WTC11 (cell line): ENCODE data around the gene MGAM2. TPM values are rescaled to one million over a fixed set of nuclear protein-coding genes. Genes with fewer than 3 reads are reported as not detected.

ENCODE experiments used
- ATAC-seq: fragments of 200-7000 bp; cut with Tn5 transposase; 2 replicates; pipeline ENCODE4 v1.10.0; 2021; ENCODE audit warnings: mild to moderate bottlenecking, moderate library complexity
- CTCF ChIA-PET: fragments of 300-600 bp; sonication (Branson Sonifier 250); formaldehyde crosslinking; loops from one replicate; lab custom pipeline; 2021; ENCODE audit warnings: antibody characterized with exemption; lab: Charles Lee
- POLR2A ChIA-PET: fragments of 350-600 bp; sonication (Branson Sonifier 250); formaldehyde crosslinking; loops from one replicate; lab custom pipeline; 2021; ENCODE audit warnings: antibody characterized with exemption; lab: Charles Lee
- DNase-seq: peaks from one replicate; pipeline ENCODE4 v3.0.0; 2021; ENCODE audit warnings: low spot score
- H3K27ac Mint-ChIP-seq: 2 replicates; pipeline ENCODE4 v1.8.0; 2021; ENCODE audit warnings: mixed read lengths
- H3K27me3 Mint-ChIP-seq: 2 replicates; pipeline ENCODE4 v1.8.0; 2021; ENCODE audit warnings: low read depth, mild to moderate bottlenecking, moderate library complexity, mixed read lengths
- H3K36me3 Mint-ChIP-seq: 2 replicates; pipeline ENCODE4 v1.8.0; 2021; ENCODE audit warnings: mixed read lengths
- H3K4me1 Mint-ChIP-seq: 2 replicates; pipeline ENCODE4 v1.8.0; 2022; ENCODE audit warnings: mixed read lengths
- H3K4me3 Mint-ChIP-seq: 2 replicates; pipeline ENCODE4 v1.8.0; 2021; ENCODE audit warnings: mild to moderate bottlenecking, moderate library complexity, mixed read lengths
- H3K9me3 Mint-ChIP-seq: 2 replicates; pipeline ENCODE4 v1.8.0; 2021; ENCODE audit warnings: mixed read lengths
- ATF2 ChIP-seq: sonication (generic); formaldehyde crosslinking; IDR thresholded peaks from 2 replicates; pipeline ENCODE4 v1.8.1; 2022; ENCODE audit warnings: low read depth, missing genetic modification reagents, borderline replicate concordance
- ATF3 ChIP-seq: sonication (generic); formaldehyde crosslinking; conservative IDR thresholded peaks from 2 replicates; pipeline ENCODE4 v1.8.1; 2022; ENCODE audit warnings: mild to moderate bottlenecking, missing genetic modification reagents
- CREM ChIP-seq: sonication (generic); formaldehyde crosslinking; IDR thresholded peaks from 2 replicates; pipeline ENCODE4 v1.8.1; 2022; ENCODE audit warnings: mild to moderate bottlenecking, missing genetic modification reagents, moderate library complexity
- FOXK1 ChIP-seq: sonication (generic); formaldehyde crosslinking; IDR thresholded peaks from 2 replicates; pipeline ENCODE4 v1.8.0; 2022; ENCODE audit warnings: mild to moderate bottlenecking, moderate library complexity, missing genetic modification reagents
- FOXP4 ChIP-seq: sonication (generic); formaldehyde crosslinking; IDR thresholded peaks from 2 replicates; pipeline ENCODE4 v1.8.0; 2022; ENCODE audit warnings: mild to moderate bottlenecking, missing genetic modification reagents
- IRF1 ChIP-seq: sonication (generic); formaldehyde crosslinking; IDR thresholded peaks from 2 replicates; pipeline ENCODE4 v1.8.0; 2023; ENCODE audit warnings: missing genetic modification reagents
- KAT7 ChIP-seq: sonication (generic); formaldehyde crosslinking; IDR thresholded peaks from 2 replicates; pipeline ENCODE4 v1.8.1; 2023; ENCODE audit warnings: missing genetic modification reagents, mild to moderate bottlenecking, borderline replicate concordance
- NFYB ChIP-seq: sonication (generic); formaldehyde crosslinking; conservative IDR thresholded peaks from 2 replicates; pipeline ENCODE4 v1.8.0; 2022; ENCODE audit warnings: low read depth, missing genetic modification reagents
- OVOL2 ChIP-seq: fragments of 250-450 bp; sonication (Bioruptor Pico); IDR thresholded peaks from 2 replicates; pipeline ENCODE4 v1.9.0; 2021; ENCODE audit warnings: mild to moderate bottlenecking, borderline replicate concordance
- PRRX2 ChIP-seq: fragments of 250-450 bp; sonication (Bioruptor Pico); IDR thresholded peaks from 2 replicates; pipeline ENCODE4 v1.8.0; 2021; ENCODE audit warnings: mild to moderate bottlenecking
- SOX15 ChIP-seq: fragments of 250-450 bp; sonication (Bioruptor Pico); IDR thresholded peaks from 2 replicates; pipeline ENCODE4 v1.9.0; 2021; ENCODE audit warnings: mild to moderate bottlenecking
- SP1 ChIP-seq: sonication (generic); formaldehyde crosslinking; conservative IDR thresholded peaks from 2 replicates; pipeline ENCODE4 v1.8.1; 2022; ENCODE audit warnings: missing genetic modification reagents
- STAT6 ChIP-seq: sonication (generic); formaldehyde crosslinking; conservative IDR thresholded peaks from 2 replicates; pipeline ENCODE4 v1.8.1; 2023; ENCODE audit warnings: mild to moderate bottlenecking, low read depth, missing genetic modification reagents, moderate library complexity
- TP53 ChIP-seq: sonication (generic); formaldehyde crosslinking; IDR thresholded peaks from 2 replicates; pipeline ENCODE4 v1.8.1; 2023; ENCODE audit warnings: mild to moderate bottlenecking, missing genetic modification reagents
- ZMAT4 ChIP-seq: fragments of 250-450 bp; sonication (Bioruptor Pico); IDR thresholded peaks from 2 replicates; pipeline ENCODE4 v1.9.0; 2021; ENCODE audit warnings: mild to moderate bottlenecking
- ZNF219 ChIP-seq: sonication (generic); formaldehyde crosslinking; IDR thresholded peaks from 2 replicates; pipeline ENCODE4 v1.8.0; 2023; ENCODE audit warnings: missing genetic modification reagents, mild to moderate bottlenecking, borderline replicate concordance
- ZNF416 ChIP-seq: fragments of 250-450 bp; sonication (Bioruptor Pico); IDR thresholded peaks from 2 replicates; pipeline ENCODE4 v1.9.0; 2021; ENCODE audit warnings: mild to moderate bottlenecking, inconsistent platforms
- ZNF532 ChIP-seq: fragments of 250-450 bp; sonication (Bioruptor Pico); IDR thresholded peaks from 2 replicates; pipeline ENCODE4 v1.9.0; 2021; ENCODE audit warnings: mild to moderate bottlenecking, borderline replicate concordance
- ZNF671 ChIP-seq: fragments of 250-450 bp; sonication (Bioruptor Pico); IDR thresholded peaks from 2 replicates; pipeline ENCODE4 v1.8.0; 2021; ENCODE audit warnings: mild to moderate bottlenecking
- total RNA-seq: library from RNA; stranded (reverse); gene quantifications from 3 replicates; pipeline ENCODE4 v1.2.3, GENCODE V29; 2021

MGAM2 gene
- total RNA-seq, 1 experiment from 2014 or later = not detected

GRCh38 chr7:142131439-142132185 lies 20.1 kb downstream of the MGAM2 start:
- H3K27ac Mint-ChIP-seq = no peak overlapping the region
- no peaks in the 10 kb centered on the region for H3K36me3 Mint-ChIP-seq
- ChIA-PET CTCF (interaction anchor here (0.8 to 1.7 kb wide), 3 partner anchors 12 to 157 kb away, joined by 3 read pairs; no protein-coding TSS in a partner anchor), POLR2A (interaction anchor here (0.6 kb wide), 1 partner anchor 221 kb away, joined by 3 read pairs; no protein-coding TSS in a partner anchor)
- peaks cover 7% of the 10 kb centered on the region; the same call in 1 of the 2 replicates for H3K9me3 Mint-ChIP-seq
- TF ChIP-seq ZNF219 (CRISPR knock-in tag) (no peak), FOXK1 (CRISPR knock-in tag) (no peak), OVOL2 (no peak), ATF2 (CRISPR knock-in tag) (no peak), FOXP4 (CRISPR knock-in tag) (no peak), CREM (no peak), ZNF532 (no peak), ATF3 (CRISPR knock-in tag) (no peak), STAT6 (CRISPR knock-in tag) (no peak), IRF1 (no peak), SOX15 (CRISPR knock-in tag) (no peak), NFYB (CRISPR knock-in tag) (no peak), ZNF416 (CRISPR knock-in tag) (no peak), PRRX2 (no peak), ZNF671 (CRISPR knock-in tag) (no peak), SP1 (CRISPR knock-in tag) (no peak), ZMAT4 (CRISPR knock-in tag) (no peak), KAT7 (CRISPR knock-in tag) (no peak), TP53 (no peak)
- ATAC-seq (no peak), DNase-seq (no peak)
- H3K27me3 Mint-ChIP-seq = no peaks in the 10 kb centered on the region
- no peak overlapping the region for H3K4me3 Mint-ChIP-seq
- peaks cover 6% of the 10 kb centered on the region for H3K4me1 Mint-ChIP-seq
